Kidney capillary endothelial cell (primary cell): ENCODE results near the gene HOXC10.

Experiments
- DNase-seq: peaks from one replicate; pipeline ENCODE4 v3.0.0-alpha.2; 2018; ENCODE audit warnings: low spot score

HOXC10 gene

DNA sequence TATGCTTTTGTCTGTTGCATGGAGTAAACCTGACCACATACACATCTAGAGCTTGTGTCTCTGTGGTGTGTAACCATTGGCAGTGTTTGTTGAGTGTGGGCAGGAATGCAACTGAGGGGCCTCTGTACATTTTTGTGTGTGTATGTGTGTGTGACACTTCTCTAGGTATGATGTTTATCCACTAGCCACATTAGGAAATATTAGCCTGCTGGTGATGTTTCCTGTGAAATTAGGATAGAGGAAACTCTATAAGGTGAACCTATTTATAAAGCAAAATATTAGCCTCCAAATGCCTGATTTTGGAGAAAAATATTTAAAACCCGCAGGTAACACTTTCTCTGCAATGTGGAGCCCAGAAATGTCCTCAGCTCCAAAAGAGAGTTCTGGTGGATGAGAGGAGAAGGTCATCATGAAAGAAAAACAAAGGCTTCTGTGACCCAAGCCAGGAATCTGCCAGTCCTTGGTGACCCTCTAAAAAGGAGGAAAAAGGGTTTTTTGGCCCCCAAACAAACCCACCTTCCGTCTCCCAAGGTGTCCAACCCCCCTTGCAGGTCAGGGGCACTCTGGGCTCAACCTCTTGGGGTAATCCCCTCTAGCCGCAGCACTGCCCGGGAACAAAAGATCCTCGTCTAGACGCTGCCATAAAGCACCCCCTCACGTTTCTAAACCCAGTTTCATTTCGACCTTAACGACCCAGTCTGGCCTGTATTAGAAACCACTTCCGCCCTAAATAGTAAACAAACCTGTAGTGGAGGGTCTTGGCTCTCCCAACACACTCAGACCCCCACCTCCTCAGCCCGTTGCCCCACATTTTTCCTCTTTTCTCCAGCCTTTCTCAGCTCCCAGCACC is 7.1 kb upstream of the HOXC10 start:
- DNase-seq: no peak

DNA sequence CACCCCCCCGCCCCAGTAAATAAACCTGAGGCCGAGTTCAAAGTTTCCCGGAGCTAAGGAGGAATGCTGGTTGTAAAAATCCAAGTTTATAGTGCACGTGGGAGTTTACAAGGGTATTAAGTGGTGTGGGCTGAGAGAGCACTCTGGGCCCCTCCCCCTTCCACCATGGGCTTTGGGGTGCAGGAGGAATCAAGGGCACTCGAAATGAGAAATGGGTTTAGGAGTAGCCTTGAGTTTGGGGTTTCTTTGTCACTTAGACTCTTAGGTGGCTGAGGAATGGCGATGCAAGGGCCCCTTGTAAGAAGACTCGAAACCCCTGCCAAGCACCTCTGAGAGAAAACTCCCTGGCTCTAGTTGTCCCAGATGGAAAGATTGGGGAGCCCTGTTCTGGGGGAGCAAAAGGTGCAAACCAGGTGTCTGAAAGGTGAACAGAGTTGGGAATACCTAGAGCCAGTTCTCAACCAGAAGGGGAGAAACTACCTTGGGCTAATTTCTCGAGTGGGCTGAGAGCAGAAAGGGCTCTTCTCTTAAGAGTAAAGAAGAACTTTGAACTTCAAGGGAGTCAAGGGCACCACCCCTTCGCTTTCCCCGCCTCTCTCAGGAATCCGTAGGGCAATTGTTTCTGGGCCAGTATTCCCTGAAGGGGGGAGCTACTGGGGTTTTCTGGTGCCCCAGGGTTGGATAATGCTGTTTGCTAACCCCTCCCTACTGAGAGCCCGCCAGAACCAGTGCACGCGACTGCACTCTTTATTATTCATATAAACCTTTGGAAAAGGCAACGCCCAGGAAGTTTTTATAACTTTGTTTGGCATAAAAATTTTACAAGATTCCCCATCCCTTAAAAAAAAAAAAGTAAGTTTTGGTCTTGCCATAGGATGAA is 6.2 kb upstream of the HOXC10 start:
- no peak for DNase-seq

- no peak for DNase-seq
Measured at GRCh38 chr12:53980104-53980801, 4.7 kb upstream of the HOXC10 start.

GRCh38 chr12:53980802-53981496 is 4.0 kb upstream of the HOXC10 start:
- no peak for DNase-seq

GRCh38 chr12:53981634-53982565 is 3.0 kb upstream of the HOXC10 start:
- DNase-seq: no peak

DNA sequence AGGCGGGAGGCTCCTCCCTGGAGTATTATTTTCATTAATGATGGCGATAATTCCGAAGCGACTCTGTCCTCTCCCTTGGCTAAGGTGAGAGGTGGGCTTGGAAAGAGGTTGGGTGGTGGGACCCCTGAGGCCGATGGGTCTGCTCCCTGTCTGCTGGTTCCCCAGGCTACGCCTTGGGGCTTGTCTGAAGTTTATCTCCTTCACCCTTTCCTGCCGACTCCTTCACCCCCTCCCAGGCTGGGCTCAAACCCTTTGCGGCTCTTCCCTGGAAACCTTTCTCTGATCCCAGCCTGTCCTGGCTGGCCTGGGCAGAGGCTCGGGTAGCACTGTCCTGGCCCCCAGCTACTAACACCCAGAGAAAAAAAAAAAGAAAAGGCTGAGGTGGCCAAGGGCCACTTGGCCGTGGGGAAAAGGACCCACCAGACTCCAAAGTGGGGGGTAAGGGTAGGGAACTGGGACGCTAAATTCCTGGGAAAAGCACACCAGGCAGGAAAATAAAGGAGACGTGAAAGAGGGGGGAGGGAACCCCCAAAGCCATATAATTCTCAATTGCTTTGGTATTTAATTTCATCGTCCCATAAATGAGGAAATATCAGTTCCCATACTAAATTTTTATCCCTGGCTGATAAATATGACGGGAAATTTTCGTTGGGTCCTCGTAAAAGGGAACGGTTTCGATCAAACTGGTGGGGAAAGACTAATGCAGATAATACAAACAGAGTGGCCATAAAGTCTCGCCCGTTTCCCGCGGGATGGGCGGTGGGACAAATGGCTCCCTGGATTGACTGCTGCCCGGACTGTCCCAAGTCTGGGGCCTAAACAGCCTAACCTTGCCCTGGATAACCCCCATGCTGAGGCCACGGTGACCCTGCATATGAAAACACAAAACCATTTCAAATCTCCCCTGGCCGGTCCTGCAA is 2.0 kb upstream of the HOXC10 start:
- DNase-seq: no peak

- DNase-seq: no peak
Measured at GRCh38 chr12:53983568-53983949, 1.4 kb upstream of the HOXC10 start.

- DNase-seq: no peak
Measured at GRCh38 chr12:53983950-53984572, 885 bp upstream of the HOXC10 start.

GRCh38 chr12:53985692-53985993 is 697 bp downstream of the HOXC10 start:
- no peak for DNase-seq

DNA sequence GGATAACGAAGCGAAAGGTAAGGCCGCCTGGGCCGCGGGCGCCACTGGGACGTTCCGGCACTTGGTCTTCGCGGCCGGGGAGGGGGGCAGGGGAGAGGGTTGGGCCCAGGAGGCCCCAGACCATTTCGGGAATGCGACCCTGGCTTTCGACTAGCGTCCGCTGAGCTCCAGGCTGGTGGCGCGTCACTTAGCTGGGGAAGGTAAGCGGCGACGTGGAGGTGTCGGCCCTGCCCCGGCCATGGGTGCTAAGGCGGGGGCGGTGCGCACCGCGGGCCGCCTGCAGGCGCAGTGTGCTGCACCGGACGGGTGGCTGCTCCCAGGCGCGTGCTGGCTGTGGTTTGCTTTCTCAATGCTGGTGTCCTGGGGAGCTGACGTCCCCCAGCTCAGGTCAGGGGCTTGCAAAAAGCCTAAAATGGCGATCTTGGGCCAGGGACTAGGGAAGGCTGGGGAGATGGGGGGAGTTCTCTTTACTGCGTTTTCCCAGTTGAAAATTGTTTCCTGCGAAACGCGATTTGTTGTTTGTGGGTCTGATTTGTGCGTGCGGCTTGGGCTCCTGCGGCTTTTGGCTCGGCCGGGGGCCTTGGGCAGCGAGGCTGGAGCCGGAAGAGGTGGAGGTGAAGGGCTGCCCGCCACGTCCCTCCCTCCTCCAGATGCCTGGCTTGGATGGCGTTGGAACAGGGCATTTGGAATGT is 1.2 kb downstream of the HOXC10 start:
- no peak for DNase-seq

DNA sequence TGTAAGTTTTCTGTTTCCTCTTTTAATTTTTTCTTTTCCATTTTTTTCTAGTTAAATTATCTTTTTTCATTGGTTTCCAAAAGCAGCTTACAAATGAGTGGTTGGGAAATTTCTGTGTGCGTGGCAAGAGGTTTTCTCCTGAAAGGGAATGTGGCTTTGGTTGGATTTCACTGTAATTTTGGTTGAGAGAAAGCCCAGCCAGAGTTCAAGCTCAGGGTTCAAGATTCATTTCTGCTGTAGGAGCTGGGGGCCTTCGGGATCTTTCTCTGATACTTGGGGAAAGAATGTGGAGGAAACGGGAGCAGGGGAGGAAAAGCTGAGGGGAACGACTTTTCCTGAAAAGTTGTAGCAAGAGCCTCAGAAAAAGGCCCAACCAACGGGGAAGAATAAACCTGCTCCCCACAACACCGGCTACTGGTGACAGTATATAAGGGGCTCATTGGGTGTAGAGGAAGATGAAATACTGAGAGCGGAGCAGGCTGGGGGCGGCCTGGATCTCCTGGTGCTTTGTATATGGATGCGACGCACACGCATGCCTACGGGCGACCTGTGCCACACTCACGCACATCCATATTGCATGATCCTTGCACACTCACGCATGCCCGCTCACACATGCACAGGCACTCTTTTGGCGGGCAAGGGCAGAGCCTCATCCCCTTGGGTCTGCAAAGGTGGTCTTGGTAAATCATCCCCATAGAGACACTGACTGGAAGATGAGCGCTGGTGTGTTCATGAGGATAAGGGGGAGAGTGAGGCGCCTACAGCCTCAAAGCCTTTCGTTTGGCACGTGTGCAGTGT is 1.9 kb downstream of the HOXC10 start:
- no peak for DNase-seq

DNA sequence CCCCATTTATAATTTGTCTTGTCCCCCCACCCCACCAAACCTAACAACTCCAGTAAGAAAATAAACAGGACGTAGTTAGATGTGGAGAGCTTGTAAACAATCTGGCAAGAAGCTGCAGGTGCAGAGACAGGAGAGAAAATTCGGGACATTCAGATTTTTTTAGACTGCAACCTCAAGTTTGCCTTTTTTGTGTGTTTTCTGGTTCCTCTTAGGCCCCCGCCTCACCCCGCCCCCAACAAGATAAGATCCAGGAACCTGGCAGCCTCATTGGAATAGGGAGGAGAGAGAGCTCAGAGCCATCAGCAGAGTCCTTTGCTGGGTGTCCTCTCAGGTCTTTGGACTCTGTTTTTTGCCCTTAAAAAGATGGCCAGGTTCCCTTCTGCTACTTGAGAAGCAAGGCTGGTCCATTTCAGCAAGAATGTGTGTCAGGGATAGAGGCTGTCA is 2.9 kb downstream of the HOXC10 start:
- DNase-seq: no peak

- DNase-seq: no peak
Measured at GRCh38 chr12:53988541-53989226, 3.7 kb downstream of the HOXC10 start.

DNA sequence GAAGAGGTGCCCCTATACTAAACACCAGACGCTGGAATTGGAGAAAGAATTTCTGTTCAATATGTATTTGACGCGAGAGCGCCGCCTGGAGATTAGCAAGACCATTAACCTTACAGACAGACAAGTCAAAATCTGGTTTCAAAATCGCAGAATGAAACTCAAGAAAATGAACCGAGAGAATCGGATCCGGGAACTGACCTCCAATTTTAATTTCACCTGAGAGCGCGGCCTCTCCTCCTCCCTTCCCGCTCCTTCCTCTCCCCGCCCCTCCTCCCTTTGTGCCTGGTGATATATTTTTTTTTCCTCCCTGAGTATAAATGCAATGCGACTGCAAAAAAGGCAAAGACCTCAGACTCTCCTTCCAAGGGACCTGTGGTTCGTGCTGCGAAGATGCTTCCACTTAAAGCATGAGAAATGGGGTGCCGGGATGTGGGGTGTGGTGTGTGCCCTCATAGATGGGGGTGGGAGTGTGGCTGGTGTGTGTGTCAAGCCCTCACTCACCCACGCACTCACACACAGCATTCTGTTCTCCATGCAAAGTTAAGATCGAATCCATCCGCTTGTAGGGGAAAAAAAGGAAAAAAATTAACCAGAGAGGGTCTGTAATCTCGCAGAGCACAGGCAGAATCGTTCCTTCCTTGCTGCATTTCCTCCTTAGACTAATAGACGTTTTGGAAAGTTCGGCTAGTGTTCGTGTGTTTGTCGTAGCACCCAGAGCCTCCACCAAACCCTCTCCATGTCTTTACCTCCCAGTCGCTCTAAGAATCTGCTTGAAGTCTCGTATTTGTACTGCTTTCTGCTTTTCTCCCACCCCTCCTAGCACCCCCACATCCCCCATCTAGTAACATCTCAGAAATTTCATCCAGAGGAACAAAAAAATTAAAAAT is 4.5 kb downstream of the HOXC10 start:
- DNase-seq: no peak

GRCh38 chr12:53990311-53991076 is 5.5 kb downstream of the HOXC10 start:
- DNase-seq: no peak

GRCh38 chr12:53991077-53991460 is 6.1 kb downstream of the HOXC10 start:
- no peak for DNase-seq
